ENCODE data around the gene TMEM59.
"Not testable (repeated sequence)": the region's sequence is repeated elsewhere in the genome, so short reads cannot be mapped to it uniquely, and the experiment has no call there.

The TMEM59 gene

GRCh38 chr1:54052431-54052933 is 522 bp downstream of the TMEM59 start:
- DNase-seq = peak; percentile 79

GRCh38 chr1:54051933-54052430 is 1.0 kb downstream of the TMEM59 start:
- no peak for DNase-seq

GRCh38 chr1:54050435-54050834 is 2.6 kb downstream of the TMEM59 start:
- DNase-seq = not testable (repeated sequence)

- no peak for DNase-seq
Measured at GRCh38 chr1:54047384-54048305, 5.4 kb downstream of the TMEM59 start.

GRCh38 chr1:54046671-54047383 is 6.2 kb downstream of the TMEM59 start:
- peak; percentile 8 for DNase-seq

- no peak for DNase-seq
Measured at GRCh38 chr1:54045496-54045895, 7.5 kb downstream of the TMEM59 start.

GRCh38 chr1:54041806-54042205 is 11.2 kb downstream of the TMEM59 start:
- DNase-seq = no peak

GRCh38 chr1:54037476-54037875 is 15.5 kb downstream of the TMEM59 start:
- no peak for DNase-seq

GRCh38 chr1:54028306-54029251 is 24.4 kb downstream of the TMEM59 start:
- no peak for DNase-seq

- peak; percentile 4 for DNase-seq
Measured at GRCh38 chr1:54027848-54028247, 25.2 kb downstream of the TMEM59 start.

- not testable (repeated sequence) for DNase-seq
Measured at GRCh38 chr1:54024811-54025210, 28.2 kb downstream of the TMEM59 start.

- DNase-seq = no peak
Measured at GRCh38 chr1:54024358-54024757, 28.6 kb downstream of the TMEM59 start.

GRCh38 chr1:54019562-54020176 is 33.3 kb downstream of the TMEM59 start:
- not testable (repeated sequence) for DNase-seq

- no peak for DNase-seq
Measured at GRCh38 chr1:54018635-54019034, 34.4 kb downstream of the TMEM59 start.

- DNase-seq = no peak
Measured at GRCh38 chr1:54017979-54018378, 35.0 kb downstream of the TMEM59 start, which contains the start of gene LDLRAD1. Gene LDLRAD1 (minus strand): TSS chr1:54018186. CDS start chr1:54018112, 74 bp downstream.

- no peak for DNase-seq
Measured at GRCh38 chr1:54016343-54017282, 36.4 kb downstream of the TMEM59 start.

GRCh38 chr1:54014009-54014629 is 38.9 kb downstream of the TMEM59 start:
- no peak for DNase-seq

- no peak for DNase-seq
Measured at GRCh38 chr1:54013393-54014008, 39.5 kb downstream of the TMEM59 start.

- DNase-seq = no peak
Measured at GRCh38 chr1:54012863-54013262, 40.1 kb downstream of the TMEM59 start.

- DNase-seq = no peak
Measured at GRCh38 chr1:54012008-54012325, 41.0 kb downstream of the TMEM59 start.
